Measurements from ENCODE around the gene FZR1.

FZR1 gene

DNA sequence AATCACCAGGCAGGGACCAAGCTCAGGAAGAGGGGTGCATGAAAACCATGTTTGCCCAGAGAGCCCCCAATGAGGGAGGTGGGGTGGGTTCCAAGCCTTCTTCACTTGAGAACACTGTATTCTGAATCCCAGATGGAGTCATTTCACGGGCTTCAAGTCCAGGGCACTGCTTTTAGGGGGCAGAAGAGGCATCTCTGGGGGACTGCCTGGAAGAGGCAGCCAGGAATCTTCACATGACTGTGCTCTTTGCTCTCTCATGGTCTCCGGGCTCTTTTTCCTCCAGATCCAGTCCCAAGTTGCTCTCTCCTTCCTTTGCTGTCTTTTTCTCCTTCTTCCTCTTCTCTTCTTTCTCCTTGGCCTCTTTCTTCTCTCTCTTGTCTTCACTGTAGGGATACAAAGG lies 31.5 kb upstream of the FZR1 start:
- DNase-seq, result no peak

DNA sequence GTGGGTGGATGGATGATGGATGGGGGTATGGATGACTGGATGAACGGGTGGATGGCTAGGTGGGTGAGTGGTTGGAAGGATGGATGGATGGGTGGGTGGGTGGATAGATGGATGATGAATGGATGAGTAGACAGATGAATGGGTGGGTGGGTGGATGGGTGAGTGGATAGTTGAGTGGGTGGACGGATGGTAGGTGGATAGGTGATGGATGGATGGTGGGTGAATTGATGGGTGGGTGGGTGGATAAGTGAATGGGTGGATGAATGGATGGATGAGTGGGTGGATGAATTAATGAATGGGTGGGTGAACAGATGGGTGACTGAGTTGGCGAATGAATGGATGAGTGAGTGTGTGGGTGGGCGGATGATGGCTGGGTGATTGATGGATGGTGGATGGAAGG lies 30.7 kb upstream of the FZR1 start:
- DNase-seq, result no peak

GRCh38 chr19:3476830-3477229 lies 29.3 kb upstream of the FZR1 start:
- DNase-seq, result no peak

DNA sequence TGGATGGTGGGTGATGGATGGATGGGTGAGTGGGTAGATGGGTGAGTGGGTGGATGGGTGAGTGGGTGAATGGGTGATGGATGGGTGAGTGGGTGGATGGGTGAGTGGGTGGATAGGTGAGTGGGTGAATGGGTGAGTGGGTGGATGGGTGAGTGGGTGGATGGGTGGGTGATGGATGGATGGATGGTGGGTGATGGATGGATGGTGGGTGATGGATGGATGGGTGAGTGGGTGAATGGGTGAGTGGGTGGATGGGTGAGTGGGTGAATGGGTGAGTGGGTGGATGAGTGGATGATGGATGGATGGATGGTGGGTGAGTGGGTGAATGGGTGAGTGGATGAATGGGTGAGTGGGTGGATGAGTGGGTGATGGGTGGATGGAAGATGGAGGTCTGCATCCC lies 28.6 kb upstream of the FZR1 start:
- no peak for DNase-seq

- no peak for DNase-seq
Measured at GRCh38 chr19:3477951-3478350, 28.2 kb upstream of the FZR1 start.

GRCh38 chr19:3478409-3479176 lies 27.5 kb upstream of the FZR1 start:
- DNase-seq, result no peak

- DNase-seq, result peak; percentile 15
Measured at GRCh38 chr19:3479177-3479833, 26.8 kb upstream of the FZR1 start.

- no peak for DNase-seq
Measured at GRCh38 chr19:3479834-3480215, 26.3 kb upstream of the FZR1 start.

DNA sequence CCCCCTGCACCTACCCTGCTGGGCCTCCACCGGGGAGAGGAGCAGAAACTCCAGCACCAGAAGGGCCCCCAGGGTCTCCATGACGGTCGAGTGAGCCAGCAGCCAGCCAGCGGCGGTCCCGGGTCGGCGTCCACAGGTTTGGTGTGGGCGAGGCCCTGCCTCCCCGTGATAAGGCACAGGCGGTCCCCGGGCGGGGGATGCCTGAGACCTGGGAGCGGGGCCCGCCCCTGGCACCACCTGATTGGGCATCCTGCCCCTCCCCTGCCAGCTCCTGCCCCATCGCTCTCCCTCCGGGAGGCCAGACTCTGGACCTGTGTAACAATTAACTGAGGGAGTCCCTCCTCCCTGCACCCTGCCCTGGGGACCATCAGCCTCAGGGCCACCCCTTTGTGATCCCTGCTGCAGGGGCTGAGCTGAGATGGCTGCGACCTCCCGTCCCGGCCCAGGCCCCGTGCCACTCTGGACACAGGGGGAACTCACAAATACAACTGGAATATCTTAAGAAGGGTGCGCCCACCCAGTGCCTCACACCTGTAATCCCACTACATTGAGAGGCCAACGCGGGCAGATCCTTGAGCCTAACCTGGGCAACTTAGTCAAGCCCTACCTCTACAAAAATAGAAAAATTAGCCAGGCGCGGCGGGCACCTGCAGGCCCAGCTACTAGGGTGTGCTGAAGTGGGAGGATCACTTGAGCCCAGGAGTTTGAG lies 25.6 kb upstream of the FZR1 start, which contains the start of gene SMIM24:
Gene SMIM24 (minus strand): TSS at position 143 of the 709 bp plus-strand sequence. CDS start 62 bp downstream, at position 81.
- no peak for DNase-seq

GRCh38 chr19:3481241-3482090 lies 24.6 kb upstream of the FZR1 start:
- DNase-seq, result no peak

- no peak for DNase-seq
Measured at GRCh38 chr19:3482507-3483225, 23.4 kb upstream of the FZR1 start.

DNA sequence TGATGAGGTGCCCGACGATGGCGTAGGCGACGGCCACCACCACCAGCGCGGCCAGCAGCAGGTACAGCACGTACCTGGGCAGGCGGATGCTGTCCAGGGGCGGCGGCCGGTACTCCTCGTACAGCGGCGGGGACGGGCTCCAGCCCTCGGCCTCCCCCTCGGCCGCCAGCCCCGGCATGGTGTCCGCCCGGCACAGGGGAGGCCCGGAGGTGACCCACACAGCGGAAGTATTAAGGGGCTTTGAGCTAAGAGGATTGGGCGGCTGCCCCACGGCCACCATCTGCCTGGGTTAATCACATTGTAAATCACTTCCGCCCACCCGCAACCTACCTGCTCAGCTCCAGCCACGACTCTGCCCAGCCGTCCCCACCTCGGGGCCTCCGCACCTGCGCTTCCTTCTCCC lies 22.9 kb upstream of the FZR1 start, which contains the start of gene SMIM44:
Gene SMIM44 (minus strand): TSS at position 216 of the 403 bp plus-strand sequence. CDS start 38 bp downstream, at position 178.
- DNase-seq, result no peak

DNA sequence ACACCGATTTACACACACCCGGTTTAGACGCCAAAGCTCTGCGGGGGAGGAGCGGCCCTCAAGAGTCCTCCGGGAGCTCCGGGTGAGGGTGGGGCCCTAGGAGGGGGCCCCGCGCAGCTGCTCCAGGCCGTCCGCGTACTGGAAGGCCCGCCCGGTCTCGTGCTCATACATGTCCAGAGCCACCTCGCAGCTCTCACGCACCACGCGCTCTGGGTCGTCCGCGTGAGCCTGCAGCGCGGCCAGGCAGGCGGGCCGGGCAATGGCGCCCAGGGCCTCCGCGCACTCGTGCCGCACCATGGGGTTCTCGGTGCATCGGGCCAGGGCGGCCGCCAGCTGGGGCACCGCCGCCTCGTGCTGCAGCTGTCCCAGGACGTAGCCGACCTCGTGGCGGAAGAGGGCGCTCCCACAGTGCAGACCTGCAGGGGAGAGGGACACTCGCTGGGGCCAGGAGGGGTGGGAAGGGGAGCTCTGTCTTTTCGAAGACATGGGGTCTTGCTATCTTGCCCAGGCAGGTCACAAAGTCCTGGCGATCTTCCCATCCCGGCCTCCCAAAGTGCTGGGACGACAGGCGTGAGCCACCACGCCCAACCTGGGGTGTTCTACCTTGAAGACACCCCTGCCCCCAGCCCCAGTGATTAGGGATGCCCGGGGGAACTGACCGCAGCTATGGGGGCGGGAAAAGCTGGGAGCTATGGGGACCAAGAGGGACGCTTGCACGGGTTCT lies 14.6 kb upstream of the FZR1 start:
- no peak for DNase-seq

DNA sequence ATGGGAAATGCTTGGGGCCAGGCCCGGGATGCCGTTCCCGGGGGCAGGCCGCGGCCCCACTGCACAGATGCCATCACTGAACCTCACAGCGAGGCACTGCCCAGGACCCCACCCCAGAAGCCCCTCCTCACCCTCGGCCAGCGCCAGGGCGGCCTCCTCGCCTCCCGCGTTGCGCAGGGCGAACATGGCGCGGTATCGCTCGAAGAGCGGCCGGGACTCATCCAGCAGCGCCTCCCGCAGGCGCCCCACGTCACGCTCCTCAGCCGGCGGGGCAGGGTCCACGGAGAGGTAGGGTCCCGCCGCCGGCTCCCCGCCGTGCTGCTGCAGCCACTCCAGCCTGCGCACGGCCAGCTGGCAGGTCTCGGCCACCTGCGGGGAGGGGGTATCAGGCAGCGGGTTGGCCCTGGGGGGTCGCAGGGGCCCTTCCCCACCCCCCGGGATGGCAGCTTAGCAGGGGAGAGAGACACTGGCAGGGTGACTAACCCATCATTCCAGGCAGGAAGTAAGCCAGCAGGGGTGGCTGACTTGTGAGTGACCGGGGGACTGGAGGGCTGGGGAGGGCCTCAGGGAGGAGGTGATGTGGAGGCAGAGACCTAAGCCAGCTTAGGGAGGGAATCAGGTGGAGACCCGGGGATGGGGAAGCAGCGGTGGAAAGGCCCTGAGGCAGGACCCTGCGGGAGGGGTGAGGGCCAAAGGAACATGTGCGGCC lies 13.8 kb upstream of the FZR1 start:
- DNase-seq, result no peak

GRCh38 chr19:3492919-3493318 lies 13.2 kb upstream of the FZR1 start:
- no peak for DNase-seq

GRCh38 chr19:3493651-3494050 lies 12.5 kb upstream of the FZR1 start:
- DNase-seq, result no peak

DNA sequence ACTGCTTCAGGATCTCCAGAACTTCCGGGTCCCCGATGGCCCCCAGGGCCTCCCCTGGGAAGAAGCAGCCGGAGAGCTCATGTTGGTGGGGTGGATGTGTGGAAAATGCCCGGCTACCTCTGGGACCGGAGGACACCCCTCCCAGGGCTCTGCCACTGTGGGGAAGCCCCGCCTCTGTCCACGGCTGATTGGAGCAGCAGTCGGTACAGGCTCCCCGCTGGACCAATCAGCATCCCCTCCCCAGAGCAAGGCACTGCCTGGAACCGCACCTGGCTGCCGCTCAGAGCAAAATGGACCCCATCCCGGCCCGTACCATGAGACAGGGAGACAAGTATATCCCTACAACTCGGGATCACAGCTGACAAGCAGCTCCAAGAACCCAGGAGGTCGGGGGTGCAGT lies 12.1 kb upstream of the FZR1 start:
- no peak for DNase-seq

- DNase-seq, result peak; percentile 47
Measured at GRCh38 chr19:3494559-3494958, 11.6 kb upstream of the FZR1 start.

GRCh38 chr19:3496392-3497273 lies 9.5 kb upstream of the FZR1 start:
- no peak for DNase-seq

Data from stimulated activated naive CD4-positive, alpha-beta T cell treated with Interleukin-2 at 50 U/mL for 16 hours (primary cell).